CD4-positive, alpha-beta T cell treated with Interleukin-15 for 1 hour (primary cell): ENCODE data around the gene ADAMTS17.

Experiments
- DNase-seq: peaks from one replicate; pipeline ENCODE4 v3.0.0-alpha.2; 2020

ADAMTS17 gene

GRCh38 chr15:100005013-100005412 lies 336.8 kb downstream of the ADAMTS17 start:
- no peak for DNase-seq

GRCh38 chr15:100002787-100003536 lies 338.8 kb downstream of the ADAMTS17 start:
- no peak for DNase-seq

- no peak for DNase-seq
Observed at GRCh38 chr15:100002086-100002620, 339.6 kb downstream of the ADAMTS17 start.

- DNase-seq, result no peak
Observed at GRCh38 chr15:100001405-100001804, 340.4 kb downstream of the ADAMTS17 start.

- DNase-seq, result no peak
Observed at GRCh38 chr15:99999282-100000070, 342.3 kb downstream of the ADAMTS17 start.

GRCh38 chr15:99998661-99999101 lies 343.1 kb downstream of the ADAMTS17 start:
- DNase-seq, result no peak

GRCh38 chr15:99997112-99997651 lies 344.6 kb downstream of the ADAMTS17 start:
- no peak for DNase-seq

- DNase-seq, result no peak
Observed at GRCh38 chr15:99996660-99997059, 345.1 kb downstream of the ADAMTS17 start.

- no peak for DNase-seq
Observed at GRCh38 chr15:99995543-99995942, 346.2 kb downstream of the ADAMTS17 start.

- DNase-seq, result no peak
Observed at GRCh38 chr15:99994849-99995248, 346.9 kb downstream of the ADAMTS17 start.

GRCh38 chr15:99993681-99994131 lies 348.1 kb downstream of the ADAMTS17 start:
- DNase-seq, result no peak

- DNase-seq, result no peak
Observed at GRCh38 chr15:99993262-99993661, 348.5 kb downstream of the ADAMTS17 start.

GRCh38 chr15:99992611-99993231 lies 349.1 kb downstream of the ADAMTS17 start:
- no peak for DNase-seq

GRCh38 chr15:99989095-99989494 lies 352.7 kb downstream of the ADAMTS17 start:
- peak; percentile 11 for DNase-seq

GRCh38 chr15:99987701-99988100 lies 354.1 kb downstream of the ADAMTS17 start:
- DNase-seq, result no peak

- DNase-seq, result no peak
Observed at GRCh38 chr15:99987119-99987506, 354.7 kb downstream of the ADAMTS17 start.

GRCh38 chr15:99986297-99987118 lies 355.3 kb downstream of the ADAMTS17 start:
- no peak for DNase-seq

- DNase-seq, result no peak
Observed at GRCh38 chr15:99985878-99986277, 355.9 kb downstream of the ADAMTS17 start.

- DNase-seq, result no peak
Observed at GRCh38 chr15:99984491-99985243, 357.1 kb downstream of the ADAMTS17 start.

GRCh38 chr15:99983886-99984286 lies 357.9 kb downstream of the ADAMTS17 start:
- DNase-seq, result no peak

- DNase-seq, result no peak
Observed at GRCh38 chr15:99983171-99983885, 358.4 kb downstream of the ADAMTS17 start.
